GM13977 (cell line): ENCODE results near the gene SDCCAG8.

Experiments
- DNase-seq: peaks from one replicate; pipeline ENCODE4 v3.0.0; 2012; ENCODE audit warnings: low spot score
- in situ Hi-C: fragments of 300-500 bp; cut with MboI; formaldehyde crosslinking; loops from one replicate; pipeline ENCODE4 v1.12.0; 2022; ENCODE audit warnings: low sequenced_read_pairs, low pct_unique_long_range_greater_than_20kb, mixed read lengths, inconsistent platforms; ENCODE audit not compliant: unreplicated experiment
- TF ChIP-seq, protein P1 (sequence below): IDR thresholded peaks from 2 replicates; pipeline ENCODE4 v1.5.1; 2012; ENCODE audit warnings: mild to moderate bottlenecking, control low read depth; ENCODE audit not compliant: insufficient read depth; ENCODE audit errors: extremely low read depth, missing control alignments

SDCCAG8 gene

DNA sequence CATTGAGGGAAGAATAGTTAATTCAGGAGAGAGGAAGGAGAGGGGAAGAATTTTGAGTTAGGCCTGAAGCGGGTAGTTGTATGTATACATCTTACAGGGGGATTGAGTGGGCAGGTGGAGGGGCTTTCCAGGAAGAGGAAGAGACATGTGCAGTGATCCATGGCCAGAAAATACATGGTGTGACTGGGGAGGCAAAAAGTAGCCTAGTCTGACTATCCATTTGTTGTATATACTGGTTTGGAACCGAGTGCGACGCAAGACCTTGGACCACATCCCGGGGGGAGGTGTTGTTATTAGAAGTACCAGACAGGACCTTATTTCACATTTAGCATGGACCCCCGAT is 158.3 kb downstream of the SDCCAG8 start:
- TF ChIP-seq, protein P1, sequence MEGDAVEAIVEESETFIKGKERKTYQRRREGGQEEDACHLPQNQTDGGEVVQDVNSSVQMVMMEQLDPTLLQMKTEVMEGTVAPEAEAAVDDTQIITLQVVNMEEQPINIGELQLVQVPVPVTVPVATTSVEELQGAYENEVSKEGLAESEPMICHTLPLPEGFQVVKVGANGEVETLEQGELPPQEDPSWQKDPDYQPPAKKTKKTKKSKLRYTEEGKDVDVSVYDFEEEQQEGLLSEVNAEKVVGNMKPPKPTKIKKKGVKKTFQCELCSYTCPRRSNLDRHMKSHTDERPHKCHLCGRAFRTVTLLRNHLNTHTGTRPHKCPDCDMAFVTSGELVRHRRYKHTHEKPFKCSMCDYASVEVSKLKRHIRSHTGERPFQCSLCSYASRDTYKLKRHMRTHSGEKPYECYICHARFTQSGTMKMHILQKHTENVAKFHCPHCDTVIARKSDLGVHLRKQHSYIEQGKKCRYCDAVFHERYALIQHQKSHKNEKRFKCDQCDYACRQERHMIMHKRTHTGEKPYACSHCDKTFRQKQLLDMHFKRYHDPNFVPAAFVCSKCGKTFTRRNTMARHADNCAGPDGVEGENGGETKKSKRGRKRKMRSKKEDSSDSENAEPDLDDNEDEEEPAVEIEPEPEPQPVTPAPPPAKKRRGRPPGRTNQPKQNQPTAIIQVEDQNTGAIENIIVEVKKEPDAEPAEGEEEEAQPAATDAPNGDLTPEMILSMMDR = no peak
- DNase-seq = no peak
- in situ Hi-C loops = no loop called here

DNA sequence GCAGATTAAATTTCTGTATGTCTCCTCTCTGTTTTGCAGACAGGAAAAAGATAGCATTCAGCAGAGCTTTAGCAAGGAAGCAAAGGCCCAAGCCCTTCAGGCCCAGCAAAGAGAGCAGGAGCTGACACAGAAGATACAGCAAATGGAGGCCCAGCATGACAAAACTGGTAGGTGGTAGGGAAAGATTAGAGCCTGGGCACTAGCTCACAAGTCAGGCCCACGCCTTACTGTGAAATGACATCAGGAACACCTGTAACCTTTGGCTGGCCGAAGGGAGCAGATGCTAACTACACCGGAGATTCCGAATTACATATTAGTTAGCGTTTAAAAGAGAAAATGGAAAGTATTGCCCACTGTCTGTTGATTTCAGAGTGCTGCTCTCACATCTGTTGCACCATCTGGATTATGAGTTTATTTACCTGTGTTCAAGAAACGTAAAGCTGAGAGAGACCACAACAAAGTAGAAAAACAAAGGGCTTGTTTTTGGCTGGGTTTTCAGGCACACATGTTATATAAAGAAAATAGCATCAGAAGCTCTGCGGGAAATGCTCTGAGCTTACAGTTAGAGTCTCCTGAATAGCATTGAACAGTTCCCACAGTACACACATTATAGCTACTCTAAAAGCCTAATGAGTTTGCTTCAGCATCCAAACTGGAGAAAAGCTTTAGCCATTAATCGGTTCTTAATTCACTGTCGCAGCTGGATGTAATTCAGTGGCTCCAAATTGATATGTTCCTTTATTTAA is 160.0 kb downstream of the SDCCAG8 start:
- DNase-seq = no peak

DNA sequence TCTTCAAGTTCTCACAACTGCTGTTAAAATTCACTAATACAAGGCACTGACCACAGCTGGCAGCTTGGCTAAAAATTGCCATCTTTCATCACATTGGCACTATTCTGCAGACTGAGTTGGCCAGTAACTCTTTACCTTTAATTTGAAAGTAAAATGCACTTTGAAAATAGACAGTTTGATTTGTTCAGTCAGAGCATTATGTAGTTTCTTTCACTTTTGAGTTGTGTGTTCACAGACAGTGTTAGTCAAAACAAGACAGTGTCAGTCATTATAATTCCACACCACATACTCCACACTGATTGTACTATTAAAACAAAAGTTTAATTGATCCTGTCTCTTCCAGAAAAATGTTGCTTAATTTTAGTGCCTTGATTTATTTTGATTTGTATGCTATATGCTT is 160.7 kb downstream of the SDCCAG8 start:
- peak; percentile 25 for DNase-seq
- in situ Hi-C loops = no loop called here
- TF ChIP-seq, protein P1 = no peak

More for the DNA sequence above, 160.0 kb downstream of the SDCCAG8 start:
- in situ Hi-C loops = no loop called here
- TF ChIP-seq, protein P1 = no peak

DNA sequence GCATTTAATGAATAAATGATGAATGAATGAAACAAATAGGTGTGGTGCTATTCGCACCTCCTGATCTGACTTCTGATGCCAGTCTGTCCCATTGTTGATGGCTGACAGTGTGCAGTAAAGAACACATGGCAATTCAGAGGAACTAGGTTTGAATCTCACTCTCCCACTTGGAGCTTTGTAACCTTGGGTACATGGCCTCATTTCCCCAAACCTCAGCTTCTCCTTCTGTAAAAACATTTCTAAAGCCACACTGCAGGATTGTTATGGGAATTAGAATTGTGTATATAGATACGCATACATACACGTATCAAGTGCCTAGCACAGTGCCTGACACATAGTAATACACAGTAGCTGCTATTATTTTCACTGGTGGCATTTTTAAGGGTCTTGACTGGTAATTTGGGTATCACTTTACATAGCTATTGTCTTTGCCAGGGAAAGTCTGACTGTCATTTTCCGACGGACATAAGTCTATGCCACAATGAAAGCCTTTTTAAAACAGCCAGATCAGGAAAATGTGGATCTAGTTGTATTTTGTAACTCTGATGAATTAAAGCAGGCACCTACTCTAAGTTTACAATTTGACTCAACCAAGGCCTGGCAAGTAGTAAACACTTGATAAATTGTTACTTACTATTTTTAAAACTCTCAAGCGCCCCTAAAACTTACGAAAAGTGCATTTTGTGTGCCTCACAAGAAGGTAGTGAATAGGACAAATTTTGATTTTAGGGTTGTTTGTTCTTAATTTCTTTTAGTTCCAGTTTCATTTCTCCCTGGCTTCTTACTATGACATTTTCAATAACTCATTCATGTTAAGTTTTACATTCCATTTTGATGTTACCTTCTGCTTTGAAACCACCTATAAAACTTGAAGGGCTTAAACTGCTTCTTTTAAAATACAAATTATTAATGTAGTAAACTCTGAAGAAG is 164.4 kb downstream of the SDCCAG8 start:
- in situ Hi-C loops = no loop called here
- DNase-seq = no peak

DNA sequence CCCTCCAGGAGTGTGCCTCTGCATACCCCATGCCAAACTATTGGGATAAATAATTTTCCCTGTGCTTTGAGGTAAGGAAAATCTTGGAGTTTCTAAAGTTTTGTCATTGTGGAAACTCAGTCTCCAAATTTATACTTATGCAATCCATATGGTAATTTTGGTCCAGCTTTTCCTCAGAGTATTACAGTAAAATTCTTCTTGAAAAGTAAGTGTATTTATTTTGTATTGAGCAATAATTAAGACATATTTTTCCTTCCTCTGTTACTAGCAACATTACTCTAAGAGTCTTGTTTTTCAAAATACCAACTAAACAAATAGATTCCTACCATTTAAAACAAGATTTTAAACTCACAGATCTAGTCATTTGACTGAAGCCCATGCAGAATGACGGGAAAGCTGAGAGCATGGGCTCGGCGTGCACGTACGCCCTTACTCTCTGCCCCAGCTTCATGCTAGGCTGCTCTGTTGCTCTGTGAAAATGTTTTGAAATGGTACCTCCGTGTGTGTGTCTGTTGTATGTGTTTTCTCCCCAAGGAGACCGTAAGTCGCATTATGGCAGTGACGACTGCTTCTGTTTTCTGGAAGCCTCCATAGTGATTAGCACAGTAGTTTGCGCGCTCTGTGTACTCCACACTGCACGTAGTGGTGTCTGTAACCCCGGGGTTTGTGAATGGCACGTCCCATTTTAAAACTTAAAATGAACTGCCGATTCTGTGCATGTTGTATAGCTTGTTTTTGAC is 165.3 kb downstream of the SDCCAG8 start:
- no peak for DNase-seq
- in situ Hi-C loops = no loop called here
- TF ChIP-seq, protein P1 = no peak

More for the DNA sequence above, 164.4 kb downstream of the SDCCAG8 start:
- TF ChIP-seq, protein P1 = no peak

DNA sequence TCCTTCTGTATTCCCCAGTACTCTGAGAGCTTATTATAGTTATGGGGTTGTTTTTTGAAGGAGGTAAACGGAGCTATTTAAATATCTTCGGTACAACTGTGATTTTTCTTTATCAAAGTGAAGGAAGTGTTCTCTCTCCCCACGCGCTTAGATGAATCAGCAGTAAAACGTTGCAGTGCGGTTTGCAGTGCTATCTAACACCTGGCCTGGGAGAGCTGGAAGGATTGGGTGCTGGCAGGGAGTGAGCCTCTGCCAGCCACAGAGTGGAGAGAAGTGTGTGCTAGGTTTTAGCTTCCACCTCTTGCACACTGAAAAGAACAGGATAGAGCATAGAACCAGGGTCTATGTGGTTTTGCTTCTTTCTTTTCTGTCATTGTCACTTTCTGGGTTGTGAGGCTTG is 165.9 kb downstream of the SDCCAG8 start:
- DNase-seq = peak; percentile 25
- in situ Hi-C loops = no loop called here
- TF ChIP-seq, protein P1 = no peak
